H9 (cell line): ENCODE measurements around the gene CLDN10. TPM values are rescaled to one million over a fixed set of nuclear protein-coding genes. Genes with fewer than 3 reads are reported as not detected.

Experiments used
- DNase-seq: peaks from one replicate; pipeline ENCODE4 v3.0.0-alpha.2; 2017
- H2AFZ ChIP-seq: one replicate; pipeline ENCODE4 v1.6.1; 2013; ENCODE audit warnings: mild to moderate bottlenecking, low read length, control low read depth, moderate library complexity
- H2AK5ac ChIP-seq: 2 replicates; pipeline ENCODE4 v1.6.1; 2013; ENCODE audit warnings: low read length, control low read depth, mixed read lengths; ENCODE audit not compliant: insufficient read length
- H2BK120ac ChIP-seq: one replicate; pipeline ENCODE4 v1.6.1; 2013; ENCODE audit warnings: low read depth, mild to moderate bottlenecking, low read length, control low read depth, inconsistent platforms; ENCODE audit not compliant: poor library complexity, severe bottlenecking
- H2BK12ac ChIP-seq: 2 replicates; pipeline ENCODE4 v1.6.1; 2013; ENCODE audit warnings: low read length, control low read depth, mixed read lengths, low read depth; ENCODE audit not compliant: insufficient read length
- H2BK15ac ChIP-seq: 2 replicates; pipeline ENCODE4 v1.6.1; 2013; ENCODE audit warnings: low read depth, low read length, control low read depth
- H2BK20ac ChIP-seq: one replicate; pipeline ENCODE4 v1.6.1; 2013; ENCODE audit warnings: low read depth, mild to moderate bottlenecking, low read length, control low read depth, inconsistent platforms; ENCODE audit not compliant: poor library complexity, severe bottlenecking
- H2BK5ac ChIP-seq: 2 replicates; pipeline ENCODE4 v1.6.1; 2013; ENCODE audit warnings: low read length, control low read depth, mixed read lengths; ENCODE audit not compliant: insufficient read length
- H3K14ac ChIP-seq: 2 replicates; pipeline ENCODE4 v1.6.1; 2013; ENCODE audit warnings: low read length, control low read depth; ENCODE audit not compliant: insufficient read depth
- H3K18ac ChIP-seq: 2 replicates; pipeline ENCODE4 v1.6.1; 2013; ENCODE audit warnings: low read depth, mild to moderate bottlenecking, mixed read lengths, low read length, control low read depth; ENCODE audit not compliant: insufficient read length
- H3K23ac ChIP-seq: 2 replicates; pipeline ENCODE4 v1.6.1; 2013; ENCODE audit warnings: low read length, control low read depth, mixed read lengths, low read depth; ENCODE audit not compliant: insufficient read length
- H3K23me2 ChIP-seq: 2 replicates; pipeline ENCODE4 v1.6.1; 2013; ENCODE audit warnings: low read depth, mild to moderate bottlenecking, mixed read lengths, low read length, control low read depth; ENCODE audit not compliant: insufficient read length, poor library complexity, severe bottlenecking
- H3K27ac ChIP-seq: 2 replicates; pipeline ENCODE4 v1.5.1; 2013; ENCODE audit warnings: low read length, control low read depth, mixed read lengths, low read depth; ENCODE audit not compliant: insufficient read length
- H3K27me3 ChIP-seq: 2 replicates; pipeline ENCODE4 v1.6.1; 2013; ENCODE audit warnings: low read length, control low read depth, inconsistent platforms; ENCODE audit not compliant: insufficient read depth
- H3K4ac ChIP-seq: 2 replicates; pipeline ENCODE4 v1.6.1; 2013; ENCODE audit warnings: low read depth, mild to moderate bottlenecking, control low read depth, inconsistent platforms, low read length, moderate library complexity
- H3K4me1 ChIP-seq: 2 replicates; pipeline ENCODE4 v1.6.1; 2013; ENCODE audit warnings: low read length, control low read depth, inconsistent platforms; ENCODE audit not compliant: insufficient read depth
- H3K4me2 ChIP-seq: 2 replicates; pipeline ENCODE4 v1.6.1; 2013; ENCODE audit warnings: low read length, control low read depth, mixed read lengths; ENCODE audit not compliant: insufficient read length, insufficient read depth
- H3K56ac ChIP-seq: 2 replicates; pipeline ENCODE4 v1.6.1; 2013; ENCODE audit warnings: low read depth, mild to moderate bottlenecking, mixed read lengths, low read length, control low read depth; ENCODE audit not compliant: insufficient read length
- H3K79me1 ChIP-seq: 2 replicates; pipeline ENCODE4 v1.6.1; 2013; ENCODE audit warnings: low read depth, mild to moderate bottlenecking, moderate library complexity, low read length, control low read depth, inconsistent platforms; ENCODE audit not compliant: insufficient read depth, poor library complexity, severe bottlenecking
- H3K79me2 ChIP-seq: 2 replicates; pipeline ENCODE4 v1.6.1; 2013; ENCODE audit warnings: low read length, control low read depth, inconsistent platforms; ENCODE audit not compliant: insufficient read depth
- H3K9ac ChIP-seq: 2 replicates; pipeline ENCODE4 v1.6.1; 2013; ENCODE audit warnings: low read length, control low read depth, mixed read lengths; ENCODE audit not compliant: insufficient read length; ENCODE audit errors: extremely low read depth
- H3K9me3 ChIP-seq: one replicate; pipeline ENCODE4 v1.6.1; 2013; ENCODE audit warnings: low read depth, low read length, inconsistent platforms; ENCODE audit not compliant: control insufficient read depth
- H3T11ph ChIP-seq: one replicate; pipeline ENCODE4 v1.6.1; 2013; ENCODE audit warnings: mild to moderate bottlenecking, low read length, control low read depth, inconsistent platforms
- H4K20me1 ChIP-seq: one replicate; pipeline ENCODE4 v1.6.1; 2013; ENCODE audit not compliant: control insufficient read depth, insufficient read length, insufficient read depth
- H4K5ac ChIP-seq: 2 replicates; pipeline ENCODE4 v1.6.1; 2013; ENCODE audit warnings: low read depth, mild to moderate bottlenecking, mixed read lengths, low read length, control low read depth; ENCODE audit not compliant: insufficient read length
- H4K8ac ChIP-seq: replicated peaks from 2 replicates; pipeline ENCODE4 v1.6.1; 2013; ENCODE audit warnings: low read length, control low read depth, mixed read lengths, low read depth; ENCODE audit not compliant: insufficient read length
- H4K91ac ChIP-seq: 2 replicates; pipeline ENCODE4 v1.6.1; 2013; ENCODE audit warnings: low read depth, mild to moderate bottlenecking, moderate library complexity, mixed read lengths, low read length, control low read depth; ENCODE audit not compliant: insufficient read length
- H3K27ac Mint-ChIP-seq, 3 experiments: 2 replicates in 2 of 3; 3 replicates in 1 of 3; pipeline ENCODE4 v1.8.0; 2020 to 2021; ENCODE audit warnings: mixed read lengths in 3 of 3, mild to moderate bottlenecking in 1 of 3, moderate library complexity in 1 of 3
- H3K27me3 Mint-ChIP-seq: 2 replicates; pipeline ENCODE4 v1.8.0; 2021; ENCODE audit warnings: low read depth, mild to moderate bottlenecking, moderate library complexity, mixed read lengths
- H3K36me3 Mint-ChIP-seq, 3 experiments: 2 replicates in 2 of 3; 3 replicates in 1 of 3; pipeline ENCODE4 v1.8.0; 2020 to 2021; ENCODE audit warnings: low read depth in 3 of 3, mixed read lengths in 3 of 3; ENCODE audit not compliant: insufficient read depth in 1 of 3
- H3K4me1 Mint-ChIP-seq, 2 experiments: 2 replicates each; pipeline ENCODE4 v1.8.0; 2020; ENCODE audit warnings: mixed read lengths in 2 of 2
- H3K4me3 Mint-ChIP-seq, 2 experiments: 2 replicates in 1 of 2; 3 replicates in 1 of 2; pipeline ENCODE4 v1.8.0; 2020 to 2021; ENCODE audit warnings: mild to moderate bottlenecking in 2 of 2, mixed read lengths in 2 of 2, moderate library complexity in 1 of 2
- H3K9me3 Mint-ChIP-seq, 2 experiments: 2 replicates in 1 of 2; 3 replicates in 1 of 2; pipeline ENCODE4 v1.8.0; 2020; ENCODE audit warnings: mild to moderate bottlenecking in 2 of 2, mixed read lengths in 2 of 2, moderate library complexity in 1 of 2
- CTCF ChIP-seq: fragments of 200-600 bp; sonication (generic); conservative IDR thresholded peaks from 3 replicates; pipeline ENCODE4 v1.8.0; 2021; ENCODE audit warnings: antibody characterized with exemption, mild to moderate bottlenecking
- WGBS: extraction: QIAGEN DNeasy Blood & Tissue Kit; methylation state at CpG from one replicate; pipeline ENCODE4 v1.1.7; 2013; ENCODE audit warnings: missing lambda C conversion rate, low lambda C conversion rate, mixed read lengths; ENCODE audit not compliant: insufficient read length; ENCODE audit errors: extremely low coverage; 5-methylcytosine and 5-hydroxymethylcytosine counted together
- total RNA-seq: library from RNA; stranded (reverse); gene quantifications from 2 replicates; pipeline ENCODE4 v1.2.1, GENCODE V29; 2021

Gene CLDN10
- total RNA-seq, 1 experiment from 2014 or later, result 20.7 TPM

- no peaks in the 10 kb centered on the region for H3K4me1 Mint-ChIP-seq
- no peak overlapping the region for H2BK12ac ChIP-seq
- no peak overlapping the region for H3K14ac ChIP-seq
- DNase-seq, result no peak
- no peaks in the 10 kb centered on the region for H4K20me1 ChIP-seq
- no peaks in the 10 kb centered on the region for H3K9me3 ChIP-seq
- no CpG with 5 or more reads among the region's 12 CpGs for WGBS
- no peak overlapping the region for H3K27ac ChIP-seq
- H3K4me2 ChIP-seq, result no peak overlapping the region
- no peak overlapping the region for H4K5ac ChIP-seq
- no peak overlapping the region for H2BK15ac ChIP-seq
- H2BK120ac ChIP-seq, result no peak overlapping the region
- no peaks in the 10 kb centered on the region for H3K79me2 ChIP-seq
- H3K23ac ChIP-seq, result no peak overlapping the region
- peak overlapping the region in 1 of 3 experiments; percentile 27; a peak in 1 of 7 replicates for H3K27ac Mint-ChIP-seq
- no peak overlapping the region for H3K9ac ChIP-seq
- H3K4me3 Mint-ChIP-seq, result no peak overlapping the region
- peaks cover 13 to 46% (median 45%) of the 10 kb centered on the region in 3 experiments; a peak in 6 of 7 replicates for H3K36me3 Mint-ChIP-seq
- no peaks in the 10 kb centered on the region for H3K9me3 Mint-ChIP-seq
- no peak overlapping the region for H2AFZ ChIP-seq
- TF ChIP-seq CTCF, result no peak
- H2BK20ac ChIP-seq, result no peak overlapping the region
- no peaks in the 10 kb centered on the region for H3K27me3 Mint-ChIP-seq
- no peaks in the 10 kb centered on the region for H3K27me3 ChIP-seq
- H2BK5ac ChIP-seq, result no peak overlapping the region
- no peak overlapping the region for H3K18ac ChIP-seq
- no peaks in the 10 kb centered on the region for H3K79me1 ChIP-seq
- H3K4ac ChIP-seq, result no peak overlapping the region
- no peak overlapping the region for H3T11ph ChIP-seq
- H3K4me1 ChIP-seq, result no peaks in the 10 kb centered on the region
- no peak overlapping the region for H2AK5ac ChIP-seq
- no peaks in the 10 kb centered on the region for H3K23me2 ChIP-seq
- H3K56ac ChIP-seq, result no peak overlapping the region
- no peak overlapping the region for H4K8ac ChIP-seq
- no peak overlapping the region for H4K91ac ChIP-seq
Measured at GRCh38 chr13:95603887-95604555, 51.5 kb downstream of the CLDN10 start.
